Naive thymus-derived CD4-positive, alpha-beta T cell (primary cell): ENCODE data around the gene ARFGAP1. TPM values are rescaled to one million over a fixed set of nuclear protein-coding genes. Genes with fewer than 3 reads are reported as not detected.

Experiments
- ATAC-seq: fragments of 150-1000 bp; cut with Tn5 transposase; 2 replicates; pipeline ENCODE4 v1.10.0; 2021; ENCODE audit warnings: mild to moderate bottlenecking, moderate library complexity
- CTCF ChIA-PET: fragments of 350-600 bp; sonication (Branson Sonifier 250); formaldehyde crosslinking; loops from one replicate; lab custom pipeline; 2021; ENCODE audit warnings: antibody characterized with exemption; lab: Charles Lee
- POLR2A ChIA-PET: fragments of 350-600 bp; sonication (Branson Sonifier 250); formaldehyde crosslinking; loops from one replicate; lab custom pipeline; 2021; ENCODE audit warnings: antibody characterized with exemption, inconsistent platforms; lab: Charles Lee
- DNase-seq, 9 donors: peaks; one replicate each; pipeline versions ENCODE4 v3.0.0 to v3.0.0-alpha.2; 2020 to 2022; ENCODE audit warnings: mixed read lengths in 1 of 9
- H3K27ac ChIP-seq: one replicate; pipeline ENCODE4 v1.7.0; 2013; ENCODE audit warnings: mild to moderate bottlenecking, low read depth, low read length, moderate library complexity
- H3K27me3 ChIP-seq, 2 donors: one replicate each; pipeline ENCODE4 v1.7.0; 2013; ENCODE audit warnings: low read length in 2 of 2, mild to moderate bottlenecking in 2 of 2, moderate library complexity in 2 of 2; ENCODE audit not compliant: control insufficient read depth in 2 of 2, insufficient read depth in 2 of 2
- H3K36me3 ChIP-seq, 3 experiments: 1 replicate in 2 of 3; 2 replicates in 1 of 3; pipeline ENCODE4 v1.7.0; 2013; ENCODE audit warnings: low read length in 3 of 3, mild to moderate bottlenecking in 3 of 3, moderate library complexity in 1 of 3; ENCODE audit not compliant: insufficient read depth in 3 of 3, control insufficient read depth in 2 of 3
- H3K4me1 ChIP-seq, 2 donors: one replicate each; pipeline ENCODE4 v1.7.0; 2013; ENCODE audit warnings: low read length in 2 of 2, mild to moderate bottlenecking in 2 of 2, moderate library complexity in 1 of 2; ENCODE audit not compliant: control insufficient read depth in 2 of 2, insufficient read depth in 2 of 2
- H3K4me3 ChIP-seq: 2 replicates; pipeline ENCODE4 v1.7.0; 2013; ENCODE audit warnings: mild to moderate bottlenecking, low read length
- H3K9me3 ChIP-seq, 3 experiments: 1 replicate in 2 of 3; 2 replicates in 1 of 3; pipeline ENCODE4 v1.7.0; 2013; ENCODE audit warnings: low read length in 3 of 3; ENCODE audit not compliant: control insufficient read depth in 2 of 3
- H3K27ac Mint-ChIP-seq, 9 donors: one replicate each; pipeline ENCODE4 v1.8.0; 2020 to 2022; ENCODE audit warnings: mixed read lengths in 9 of 9, mild to moderate bottlenecking in 8 of 9, moderate library complexity in 5 of 9, inconsistent platforms in 2 of 9
- H3K27me3 Mint-ChIP-seq, 5 donors: one replicate each; pipeline ENCODE4 v1.8.0; 2021 to 2022; ENCODE audit warnings: mixed read lengths in 5 of 5, mild to moderate bottlenecking in 1 of 5
- H3K36me3 Mint-ChIP-seq, 5 donors: one replicate each; pipeline ENCODE4 v1.8.0; 2020 to 2022; ENCODE audit warnings: mixed read lengths in 5 of 5, mild to moderate bottlenecking in 3 of 5, inconsistent platforms in 1 of 5
- H3K4me1 Mint-ChIP-seq, 7 donors: one replicate each; pipeline ENCODE4 v1.8.0; 2020 to 2022; ENCODE audit warnings: mixed read lengths in 7 of 7, mild to moderate bottlenecking in 3 of 7, inconsistent platforms in 1 of 7
- H3K4me3 Mint-ChIP-seq, 10 donors: one replicate each; pipeline ENCODE4 v1.8.0; 2020 to 2022; ENCODE audit warnings: mild to moderate bottlenecking in 10 of 10, mixed read lengths in 10 of 10, moderate library complexity in 6 of 10, inconsistent platforms in 2 of 10
- H3K9me3 Mint-ChIP-seq, 11 donors: one replicate each; pipeline ENCODE4 v1.8.0; 2020 to 2022; ENCODE audit warnings: mixed read lengths in 11 of 11, mild to moderate bottlenecking in 4 of 11, inconsistent platforms in 1 of 11, moderate library complexity in 1 of 11
- intact Hi-C, 2 donors: fragments of 100-400 bp; cut with micrococcal nuclease; formaldehyde crosslinking; loops; one replicate each; pipeline ENCODE4 v1.15.1; 2023
- polyA plus RNA-seq, 2 donors: library from polyadenylated mRNA; unstranded; fragments of 300-500 nt; fragmentation: Illumina TruSeq; gene quantifications; one replicate each; pipeline ENCODE4 v1.2.3, GENCODE V29; 2021
- total RNA-seq, 6 experiments: library from RNA in 5 of 6; stranded (reverse) in 5 of 6; gene quantifications; 1 replicate in 5 of 6; 2 replicates in 1 of 6; pipeline ENCODE4 v1.2.3 and lab custom pipeline; 2021 to 2026

ARFGAP1 gene
- total and polyA plus RNA-seq, 7 experiments from 2014 or later = 15.9 to 119 (median 105) TPM

DNA sequence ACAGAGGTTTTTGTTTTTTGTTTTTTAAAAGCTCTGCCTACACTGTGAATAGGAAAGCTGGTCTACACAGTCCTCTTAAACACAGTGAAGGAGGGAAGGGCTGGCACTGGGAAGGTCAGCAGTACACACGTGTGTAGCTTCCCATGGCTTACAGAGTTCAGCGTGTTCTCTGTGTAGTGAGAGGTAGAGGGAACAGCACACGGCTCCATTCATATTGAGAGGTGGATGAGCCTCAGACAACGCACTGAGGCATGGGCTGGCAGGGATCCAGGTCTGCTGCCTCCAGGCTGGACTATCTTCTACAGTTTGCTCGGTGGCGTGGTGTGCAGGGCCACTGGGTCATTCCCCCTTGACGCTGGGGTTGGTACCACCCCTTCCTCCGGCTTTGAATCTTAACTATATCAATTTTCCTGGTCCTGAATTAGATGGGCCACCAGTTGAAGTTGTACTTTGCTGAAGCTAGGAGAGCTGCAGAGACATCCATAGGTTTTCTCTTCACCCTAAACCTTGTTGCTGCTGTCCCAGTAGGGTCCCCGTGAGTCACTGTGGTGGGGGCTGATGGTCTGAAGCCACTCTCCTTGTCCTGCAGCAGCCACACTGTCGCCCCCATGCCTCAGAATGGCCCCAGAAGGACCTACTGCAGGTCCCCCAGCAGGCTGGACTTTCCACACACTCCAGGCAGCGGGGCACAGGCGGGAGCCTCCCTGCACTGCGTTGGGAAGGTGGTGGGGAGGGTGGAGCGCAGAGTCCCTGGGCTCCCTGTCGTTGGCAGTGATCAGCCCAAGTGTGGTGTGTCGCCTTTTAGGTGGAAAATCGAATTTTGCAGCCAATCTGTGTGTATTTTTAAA is 2.0 kb downstream of the ARFGAP1 start:
- DNase-seq = no peak
- intact Hi-C loops = loop anchor here (5.0 kb wide), 2 partner anchors 472 to 698 kb away; partner anchors contain the start of gene OGFR (in 1 of the 2)
- ChIA-PET CTCF (no interaction called here), POLR2A (interaction anchor here (0.9 kb wide), 1 partner anchor 50 kb away, joined by 3 read pairs; no protein-coding TSS in a partner anchor)
- Histone ChIP-seq H3K4me3 (no peak overlapping the region), H3K27ac (no peak overlapping the region), H3K27me3 (no peaks in the 10 kb centered on the region), H3K36me3 (peaks cover 3 to 43% (median 7%) of the 10 kb centered on the region in 3 experiments), H3K9me3 (no peaks in the 10 kb centered on the region), H3K4me1 (peaks cover 10 to 22% of the 10 kb centered on the region in 2 donors)
- ATAC-seq = no peak
- peaks cover 20 to 38% (median 28%) of the 10 kb centered on the region in 7 donors for H3K4me1 Mint-ChIP-seq
- no peaks in the 10 kb centered on the region for H3K9me3 Mint-ChIP-seq
- peaks cover 0 to 2% (median 0%) of the 10 kb centered on the region in 5 donors for H3K36me3 Mint-ChIP-seq
- peak overlapping the region in 3 of 9 donors; percentile 45 to 52 (median 49) for H3K27ac Mint-ChIP-seq
- H3K4me3 Mint-ChIP-seq = peak overlapping the region; percentile 32 to 83 (median 61)
- peaks cover 0 to 9% (median 0%) of the 10 kb centered on the region in 5 donors for H3K27me3 Mint-ChIP-seq

DNA sequence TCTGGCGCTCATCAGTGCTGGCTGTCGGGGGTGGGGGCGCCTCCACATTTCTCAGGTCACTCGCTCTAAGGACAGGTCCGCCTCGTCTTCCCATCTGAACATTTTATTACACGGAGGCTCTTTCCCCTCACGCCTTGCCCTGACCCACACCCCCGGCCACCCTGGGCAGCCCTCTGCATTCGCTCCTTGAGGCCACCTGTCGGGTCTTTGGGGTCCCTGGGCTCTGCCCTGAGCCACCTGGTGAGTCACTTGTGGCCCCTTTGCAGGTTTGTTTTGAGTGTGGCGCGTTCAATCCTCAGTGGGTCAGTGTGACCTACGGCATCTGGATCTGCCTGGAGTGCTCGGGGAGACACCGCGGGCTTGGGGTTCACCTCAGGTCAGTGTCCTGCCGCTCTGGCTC is 3.2 kb downstream of the ARFGAP1 start:
- Histone ChIP-seq H3K4me1 (peaks cover 10 to 22% of the 10 kb centered on the region in 2 donors), H3K4me3 (no peak overlapping the region), H3K9me3 (no peaks in the 10 kb centered on the region), H3K27me3 (no peaks in the 10 kb centered on the region), H3K27ac (no peak overlapping the region), H3K36me3 (peaks cover 3 to 55% (median 7%) of the 10 kb centered on the region in 3 experiments)
- Mint-ChIP-seq H3K27ac (no peak overlapping the region), H3K27me3 (peaks cover 0 to 7% (median 0%) of the 10 kb centered on the region in 5 donors), H3K9me3 (no peaks in the 10 kb centered on the region), H3K4me3 (peak overlapping the region in 2 of 10 donors; percentile 56 to 62), H3K4me1 (peaks cover 20 to 35% (median 27%) of the 10 kb centered on the region in 7 donors), H3K36me3 (peaks cover 0 to 4% (median 2%) of the 10 kb centered on the region in 5 donors)
- POLR2A ChIA-PET = no interaction called here
- no peak for ATAC-seq
- intact Hi-C loops = no loop called here
- CTCF ChIA-PET = no interaction called here
- DNase-seq = no peak

DNA sequence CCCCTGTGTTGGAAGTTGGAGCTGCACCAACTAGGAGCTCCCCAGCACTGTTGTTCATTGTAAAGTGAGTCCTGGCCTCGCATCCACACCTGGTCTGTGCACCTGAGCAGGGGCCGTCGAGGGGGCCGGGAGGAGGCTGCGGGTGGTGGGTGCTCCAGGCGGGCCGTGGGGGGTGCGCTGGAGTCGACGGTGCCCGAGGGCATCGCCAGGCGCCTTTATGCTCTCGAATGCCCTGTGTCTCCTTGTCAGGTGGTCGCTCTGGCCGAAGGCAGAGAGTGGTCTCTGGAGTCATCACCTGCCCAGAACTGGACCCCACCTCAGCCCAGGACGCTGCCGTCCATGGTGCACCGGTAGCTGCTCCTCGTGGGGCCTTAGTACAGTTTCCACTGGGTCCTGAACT is 4.3 kb downstream of the ARFGAP1 start:
- no peak for ATAC-seq
- peaks cover 13 to 25% (median 20%) of the 10 kb centered on the region in 7 donors for H3K4me1 Mint-ChIP-seq
- intact Hi-C loops = no loop called here
- H3K27ac ChIP-seq = no peak overlapping the region
- CTCF ChIA-PET = no interaction called here
- H3K27ac Mint-ChIP-seq = no peak overlapping the region
- no peaks in the 10 kb centered on the region for H3K27me3 ChIP-seq
- POLR2A ChIA-PET = no interaction called here
- no peak for DNase-seq
- no peaks in the 10 kb centered on the region for H3K9me3 Mint-ChIP-seq
- peaks cover 3 to 66% (median 7%) of the 10 kb centered on the region in 3 experiments for H3K36me3 ChIP-seq
- peaks cover 10 to 16% of the 10 kb centered on the region in 2 donors for H3K4me1 ChIP-seq
- H3K4me3 ChIP-seq = no peak overlapping the region
- H3K4me3 Mint-ChIP-seq = no peak overlapping the region
- H3K9me3 ChIP-seq = no peaks in the 10 kb centered on the region
- no peaks in the 10 kb centered on the region for H3K27me3 Mint-ChIP-seq
- peaks cover 0 to 4% (median 2%) of the 10 kb centered on the region in 5 donors for H3K36me3 Mint-ChIP-seq

DNA sequence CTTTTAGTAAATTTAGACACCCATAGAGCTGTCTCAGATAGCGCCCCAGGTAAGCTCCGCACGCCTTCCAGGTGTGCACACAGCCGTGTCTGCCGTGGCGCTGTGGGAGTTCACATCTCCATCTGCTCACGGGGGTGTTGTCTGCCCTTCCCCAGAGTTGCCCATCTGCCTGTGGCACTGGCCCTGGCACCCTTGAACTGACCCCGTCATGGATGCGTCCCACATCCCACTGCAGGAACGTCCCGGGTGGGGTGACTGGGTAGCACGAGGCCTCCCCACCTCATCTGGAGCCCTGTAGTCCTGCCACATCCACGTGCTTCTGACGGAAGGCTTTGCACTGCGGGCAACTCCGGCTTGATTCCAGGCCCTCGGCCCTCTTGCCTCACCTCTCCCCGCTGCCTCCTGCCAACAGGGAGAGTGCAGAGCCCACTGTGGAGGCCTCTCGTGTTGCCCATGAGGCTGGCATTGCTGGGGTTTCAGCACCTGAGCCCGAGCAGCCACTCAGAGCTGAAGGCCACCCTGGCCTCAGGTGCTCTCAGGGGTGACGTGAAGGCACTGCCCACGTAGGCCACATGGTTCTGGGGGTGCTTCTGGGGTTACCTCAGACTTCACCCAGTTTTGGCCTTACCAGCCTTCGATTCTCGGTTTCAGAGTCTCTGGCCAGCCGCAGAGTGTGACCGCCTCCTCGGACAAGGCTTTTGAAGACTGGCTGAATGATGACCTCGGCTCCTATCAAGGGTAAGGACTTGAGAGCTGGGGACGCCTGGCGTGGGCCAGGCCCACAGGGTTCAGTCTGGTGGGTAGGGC is 5.1 kb downstream of the ARFGAP1 start:
- DNase-seq (no peak), ATAC-seq (no peak)
- no peaks in the 10 kb centered on the region for H3K27me3 Mint-ChIP-seq
- Histone ChIP-seq H3K4me3 (no peak overlapping the region), H3K36me3 (peaks cover 3 to 74% (median 7%) of the 10 kb centered on the region in 3 experiments), H3K27me3 (no peaks in the 10 kb centered on the region), H3K9me3 (no peaks in the 10 kb centered on the region), H3K27ac (no peak overlapping the region), H3K4me1 (peaks cover 10 to 15% of the 10 kb centered on the region in 2 donors)
- H3K4me1 Mint-ChIP-seq = peaks cover 13 to 25% (median 20%) of the 10 kb centered on the region in 7 donors
- H3K36me3 Mint-ChIP-seq = peaks cover 0 to 4% (median 2%) of the 10 kb centered on the region in 5 donors
- intact Hi-C loops = no loop called here
- H3K27ac Mint-ChIP-seq = no peak overlapping the region
- H3K9me3 Mint-ChIP-seq = no peaks in the 10 kb centered on the region
- no peak overlapping the region for H3K4me3 Mint-ChIP-seq
- ChIA-PET POLR2A (no interaction called here), CTCF (interaction anchor here (0.6 kb wide), 1 partner anchor 134 kb away, joined by 3 read pairs; no protein-coding TSS in a partner anchor)

DNA sequence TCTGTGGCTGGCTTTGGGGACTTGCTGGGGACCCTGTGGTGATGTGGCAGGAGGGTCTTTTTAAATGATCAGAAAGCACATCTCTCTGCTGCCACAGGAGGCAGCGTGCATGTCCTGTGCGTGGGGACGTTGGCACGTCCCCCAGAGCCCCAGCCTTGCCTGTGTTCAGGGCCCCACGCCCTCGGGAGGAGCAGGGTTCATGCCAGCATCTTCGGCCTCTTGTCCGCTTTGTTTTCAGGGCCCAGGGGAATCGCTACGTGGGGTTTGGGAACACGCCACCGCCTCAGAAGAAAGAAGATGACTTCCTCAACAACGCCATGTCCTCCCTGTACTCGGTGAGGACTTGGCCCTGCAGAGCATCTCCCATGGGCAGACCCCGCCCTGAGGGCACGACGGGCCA is 6.0 kb downstream of the ARFGAP1 start:
- intact Hi-C loops = no loop called here
- H3K9me3 Mint-ChIP-seq = no peaks in the 10 kb centered on the region
- DNase-seq (no peak), ATAC-seq (no peak)
- Histone ChIP-seq H3K27ac (no peak overlapping the region), H3K27me3 (no peaks in the 10 kb centered on the region), H3K4me1 (peaks cover 4 to 11% of the 10 kb centered on the region in 2 donors), H3K36me3 (peaks cover 3 to 83% (median 7%) of the 10 kb centered on the region in 3 experiments), H3K9me3 (no peaks in the 10 kb centered on the region), H3K4me3 (no peak overlapping the region)
- H3K4me3 Mint-ChIP-seq = no peak overlapping the region
- H3K27ac Mint-ChIP-seq = no peak overlapping the region
- peaks cover 0 to 4% (median 2%) of the 10 kb centered on the region in 5 donors for H3K36me3 Mint-ChIP-seq
- ChIA-PET CTCF (no interaction called here), POLR2A (no interaction called here)
- peaks cover 9 to 22% (median 15%) of the 10 kb centered on the region in 7 donors for H3K4me1 Mint-ChIP-seq
- H3K27me3 Mint-ChIP-seq = no peaks in the 10 kb centered on the region

DNA sequence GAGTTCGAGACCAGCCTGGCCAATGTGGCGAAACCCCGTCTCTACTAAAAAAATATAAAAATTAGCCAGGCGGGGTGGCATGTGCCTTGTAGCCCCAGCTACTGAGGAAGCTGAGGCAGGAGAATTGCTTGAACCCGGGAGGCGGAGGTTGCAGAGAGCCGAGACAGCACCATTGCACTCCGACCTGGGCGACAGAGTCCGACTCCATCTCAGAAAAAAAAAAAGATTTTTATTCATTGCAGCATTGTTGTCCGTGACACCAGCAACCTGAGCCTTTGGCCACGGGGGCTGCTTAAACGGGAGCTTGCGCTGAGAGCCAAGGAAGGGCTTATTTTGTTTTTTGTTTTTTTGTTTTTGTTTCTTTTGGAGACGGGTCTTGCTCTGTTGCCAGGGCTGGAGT is 7.3 kb downstream of the ARFGAP1 start:
- CTCF ChIA-PET = no interaction called here
- no peak overlapping the region for H3K27ac Mint-ChIP-seq

More for the DNA sequence above, 7.3 kb downstream of the ARFGAP1 start:
- no peak overlapping the region for H3K4me3 Mint-ChIP-seq
- H3K36me3 Mint-ChIP-seq = peaks cover 0 to 4% (median 3%) of the 10 kb centered on the region in 5 donors
- Histone ChIP-seq H3K4me1 (no peaks in the 10 kb centered on the region), H3K27ac (no peak overlapping the region), H3K4me3 (no peak overlapping the region), H3K36me3 (peaks cover 3 to 95% (median 7%) of the 10 kb centered on the region in 3 experiments), H3K9me3 (no peaks in the 10 kb centered on the region), H3K27me3 (no peaks in the 10 kb centered on the region)
- DNase-seq = no peak
- intact Hi-C loops = no loop called here
- H3K9me3 Mint-ChIP-seq = no peaks in the 10 kb centered on the region
- ATAC-seq = no peak
- H3K4me1 Mint-ChIP-seq = peaks cover under 1 to 12% (median 6%) of the 10 kb centered on the region in 7 donors
- POLR2A ChIA-PET = interaction anchor here (0.6 kb wide), 1 partner anchor 246 kb away, joined by 5 read pairs; no protein-coding TSS in a partner anchor
- no peaks in the 10 kb centered on the region for H3K27me3 Mint-ChIP-seq
